HEK293T (cell line): Measurements from ENCODE around the gene UBN1.

Experiments
- CTCF ChIA-PET: fragments of 350-600 bp; formaldehyde crosslinking; extraction: SDS; loops from one replicate; lab custom pipeline; 2021; ENCODE audit warnings: antibody characterized with exemption, inconsistent platforms; lab: Yijun Ruan, JAX
- POLR2A ChIA-PET: fragments of 350-600 bp; formaldehyde crosslinking; extraction: SDS; loops from one replicate; lab custom pipeline; 2020; ENCODE audit warnings: antibody characterized with exemption, inconsistent platforms; lab: Yijun Ruan, JAX
- DNase-seq: peaks from one replicate; pipeline ENCODE4 v3.0.0; 2012; ENCODE audit warnings: mixed read lengths; ENCODE audit errors: extremely low spot score
- ARNT ChIP-seq: fragments of 450-650 bp; IDR thresholded peaks from 2 replicates; pipeline ENCODE4 v1.6.1; 2017; ENCODE audit warnings: mild to moderate bottlenecking
- BHLHE40 ChIP-seq: fragments of 450-650 bp; IDR thresholded peaks from 2 replicates; pipeline ENCODE4 v1.6.1; 2016; ENCODE audit warnings: mild to moderate bottlenecking, moderate library complexity, borderline replicate concordance
- CTBP1 ChIP-seq: fragments of 450-650 bp; IDR thresholded peaks from 2 replicates; pipeline ENCODE4 v1.6.1; 2016; ENCODE audit warnings: borderline replicate concordance
- ELF4 ChIP-seq: fragments of 450-650 bp; IDR thresholded peaks from 2 replicates; pipeline ENCODE4 v1.6.1; 2017; ENCODE audit warnings: antibody characterized with exemption
- FOXA1 ChIP-seq: fragments of 450-650 bp; IDR thresholded peaks from 2 replicates; pipeline ENCODE4 v1.6.1; 2016; ENCODE audit warnings: mild to moderate bottlenecking
- FOXK2 ChIP-seq: fragments of 450-650 bp; IDR thresholded peaks from 2 replicates; pipeline ENCODE4 v1.6.1; 2016; ENCODE audit warnings: mild to moderate bottlenecking
- FOXM1 ChIP-seq: fragments of 450-650 bp; IDR thresholded peaks from 2 replicates; pipeline ENCODE4 v1.6.1; 2017; ENCODE audit warnings: mild to moderate bottlenecking, borderline replicate concordance
- HDGF ChIP-seq: fragments of 450-650 bp; IDR thresholded peaks from 2 replicates; pipeline ENCODE4 v1.6.1; 2017; ENCODE audit warnings: antibody characterized with exemption, borderline replicate concordance
- L3MBTL2 ChIP-seq: fragments of 450-650 bp; conservative IDR thresholded peaks from 2 replicates; pipeline ENCODE4 v1.6.1; 2016; ENCODE audit warnings: mild to moderate bottlenecking
- LEF1 ChIP-seq: fragments of 450-650 bp; IDR thresholded peaks from 2 replicates; pipeline ENCODE4 v1.6.1; 2017; ENCODE audit warnings: mild to moderate bottlenecking, borderline replicate concordance
- NFRKB ChIP-seq: fragments of 450-650 bp; IDR thresholded peaks from 2 replicates; pipeline ENCODE4 v1.6.1; 2016; ENCODE audit warnings: mild to moderate bottlenecking, moderate library complexity
- SP1 ChIP-seq: fragments of 450-650 bp; IDR thresholded peaks from 2 replicates; pipeline ENCODE4 v1.6.1; 2017
- SUZ12 ChIP-seq: fragments of 450-650 bp; IDR thresholded peaks from 2 replicates; pipeline ENCODE4 v1.6.1; 2016; ENCODE audit warnings: mild to moderate bottlenecking
- TARDBP ChIP-seq: fragments of 450-650 bp; IDR thresholded peaks from 2 replicates; pipeline ENCODE4 v1.6.1; 2016
- ZNF384 ChIP-seq: fragments of 450-650 bp; IDR thresholded peaks from 2 replicates; pipeline ENCODE4 v1.6.1; 2016
- TF ChIP-seq, protein P1 (sequence below): fragments of 450-650 bp; IDR thresholded peaks from 2 replicates; pipeline ENCODE4 v1.6.1; 2016

The UBN1 gene

DNA sequence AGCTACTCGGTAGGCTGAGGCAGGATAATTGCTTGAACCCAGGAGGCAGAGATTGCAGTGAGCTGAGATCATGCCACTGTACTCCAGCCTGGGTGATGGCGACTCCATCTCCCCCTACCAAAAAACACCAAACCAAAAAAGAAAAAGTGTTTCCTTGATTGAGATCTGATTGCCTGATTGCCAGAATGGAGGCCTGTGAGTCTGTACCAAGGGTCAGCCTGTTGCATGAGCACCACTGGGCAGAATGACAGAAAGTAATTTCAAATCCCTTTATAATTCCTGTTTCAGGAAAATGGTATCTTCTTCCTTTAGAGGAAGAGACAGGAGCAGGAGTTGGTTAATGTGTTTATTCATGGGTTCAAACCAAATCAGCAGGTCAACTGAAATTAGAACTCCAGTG is 8.5 kb downstream of the UBN1 start:
- POLR2A ChIA-PET: no interaction called here
- CTCF ChIA-PET: no interaction called here
- DNase-seq: no peak
- TF ChIP-seq ZNF384: no peak

DNA sequence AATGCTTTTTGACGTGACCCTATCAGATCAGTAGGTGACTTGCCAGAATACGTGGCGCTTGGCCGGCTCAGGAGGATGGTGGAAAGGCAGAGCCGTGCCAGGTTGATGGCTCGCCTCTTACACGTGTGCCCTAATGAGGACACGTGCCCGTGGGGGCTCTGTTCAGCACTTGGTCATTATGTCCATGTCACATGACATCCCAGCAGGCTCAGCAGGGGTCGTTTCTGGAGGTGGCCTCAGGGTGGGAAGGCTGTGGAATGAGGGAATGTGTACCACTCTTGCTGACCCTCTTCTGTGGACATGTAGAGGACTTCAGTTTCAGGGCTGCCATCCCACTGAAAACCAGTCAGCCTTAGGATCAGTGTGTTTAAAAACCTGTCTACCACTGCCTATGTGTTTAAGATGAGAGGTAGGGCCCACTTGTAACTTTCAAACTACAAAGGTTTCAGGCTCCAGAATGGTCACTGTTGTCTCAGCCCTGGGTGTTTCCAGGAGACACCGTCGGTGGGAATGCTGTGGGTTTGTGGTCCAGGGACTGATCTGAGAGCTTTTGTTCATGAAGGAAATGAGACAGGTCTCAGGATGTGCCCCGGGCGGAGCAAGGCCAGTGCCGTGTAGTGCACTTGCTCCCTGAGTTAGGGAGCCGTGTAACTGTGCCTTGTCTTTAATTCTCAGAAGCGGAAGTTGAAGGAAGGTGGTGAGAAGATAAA is 12.1 kb downstream of the UBN1 start:
- POLR2A ChIA-PET: no interaction called here
- no peak for TF ChIP-seq TARDBP
- TF ChIP-seq FOXM1: no peak
- TF ChIP-seq SUZ12: no peak
- TF ChIP-seq ZNF384: no peak
- no peak for TF ChIP-seq ARNT
- no peak for TF ChIP-seq ELF4
- TF ChIP-seq L3MBTL2: no peak
- TF ChIP-seq LEF1: no peak
- TF ChIP-seq BHLHE40: no peak
- TF ChIP-seq HDGF: no peak
- TF ChIP-seq, protein P1, sequence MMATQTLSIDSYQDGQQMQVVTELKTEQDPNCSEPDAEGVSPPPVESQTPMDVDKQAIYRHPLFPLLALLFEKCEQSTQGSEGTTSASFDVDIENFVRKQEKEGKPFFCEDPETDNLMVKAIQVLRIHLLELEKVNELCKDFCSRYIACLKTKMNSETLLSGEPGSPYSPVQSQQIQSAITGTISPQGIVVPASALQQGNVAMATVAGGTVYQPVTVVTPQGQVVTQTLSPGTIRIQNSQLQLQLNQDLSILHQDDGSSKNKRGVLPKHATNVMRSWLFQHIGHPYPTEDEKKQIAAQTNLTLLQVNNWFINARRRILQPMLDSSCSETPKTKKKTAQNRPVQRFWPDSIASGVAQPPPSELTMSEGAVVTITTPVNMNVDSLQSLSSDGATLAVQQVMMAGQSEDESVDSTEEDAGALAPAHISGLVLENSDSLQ: no peak
- no peak for TF ChIP-seq CTBP1
- TF ChIP-seq FOXA1: no peak
- TF ChIP-seq FOXK2: no peak
- TF ChIP-seq NFRKB: no peak
- TF ChIP-seq SP1: no peak
- CTCF ChIA-PET: no interaction called here
- no peak for DNase-seq

DNA sequence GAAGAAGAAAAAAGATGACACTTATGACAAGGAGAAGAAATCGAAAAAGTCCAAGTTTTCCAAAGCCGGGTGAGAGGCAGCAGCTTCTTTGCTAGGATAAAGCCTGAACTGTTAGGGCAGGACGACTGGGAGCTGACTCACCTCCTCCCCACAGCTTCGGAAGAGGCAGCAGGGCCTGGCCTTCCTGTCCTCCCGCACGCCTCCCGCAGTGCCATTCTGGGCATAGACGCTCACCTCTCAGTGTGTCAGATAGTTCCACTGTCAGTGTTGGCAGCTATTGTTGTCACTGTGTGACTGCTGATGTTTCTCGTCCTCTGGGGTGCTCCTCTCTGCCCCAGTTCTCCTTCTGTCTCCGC is 12.6 kb downstream of the UBN1 start:
- TF ChIP-seq, protein P1: no peak
- TF ChIP-seq FOXK2 (no peak), ARNT (no peak), CTBP1 (no peak)
- POLR2A ChIA-PET: no interaction called here
- CTCF ChIA-PET: no interaction called here
- no peak for DNase-seq

GRCh38 chr16:4860727-4861342 is 13.6 kb downstream of the UBN1 start:
- ChIA-PET POLR2A (no interaction called here), CTCF (no interaction called here)
- no peak for DNase-seq
- TF ChIP-seq ELF4: no peak
- TF ChIP-seq LEF1: no peak
- no peak for TF ChIP-seq SUZ12
- TF ChIP-seq FOXK2: no peak
- TF ChIP-seq L3MBTL2: no peak
- TF ChIP-seq NFRKB: no peak
- TF ChIP-seq FOXA1: no peak
- no peak for TF ChIP-seq FOXM1
- TF ChIP-seq ARNT: no peak
- TF ChIP-seq, protein P1: no peak
- no peak for TF ChIP-seq ZNF384
- no peak for TF ChIP-seq BHLHE40
- no peak for TF ChIP-seq TARDBP
- no peak for TF ChIP-seq CTBP1
- TF ChIP-seq HDGF: no peak
- TF ChIP-seq SP1: no peak

DNA sequence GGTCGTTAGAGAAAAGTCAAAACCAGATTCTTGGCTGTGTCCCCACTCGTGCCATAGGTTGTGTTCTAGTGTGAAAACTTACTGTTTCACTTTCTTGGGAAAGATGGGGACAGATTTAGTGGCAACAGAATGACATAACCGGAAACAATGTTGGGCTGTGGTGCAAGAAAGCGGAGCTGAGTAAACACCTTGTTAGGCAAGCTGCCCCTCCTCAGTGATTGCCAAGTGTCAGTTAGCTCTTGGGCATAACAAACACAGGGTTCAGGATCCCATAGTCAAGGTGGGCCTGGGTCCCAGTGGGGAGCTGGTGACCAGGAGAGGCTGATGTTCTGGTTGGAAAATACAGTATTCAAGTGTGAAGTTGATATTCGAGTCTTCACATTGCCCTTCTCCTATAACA is 15.4 kb downstream of the UBN1 start:
- TF ChIP-seq NFRKB: no peak
- no peak for TF ChIP-seq ARNT
- TF ChIP-seq, protein P1: no peak
- TF ChIP-seq TARDBP: no peak
- TF ChIP-seq HDGF: no peak
- TF ChIP-seq FOXK2: no peak
- TF ChIP-seq SUZ12: no peak
- no peak for TF ChIP-seq LEF1
- no peak for TF ChIP-seq ZNF384
- POLR2A ChIA-PET: no interaction called here
- CTCF ChIA-PET: no interaction called here
- DNase-seq: no peak

DNA sequence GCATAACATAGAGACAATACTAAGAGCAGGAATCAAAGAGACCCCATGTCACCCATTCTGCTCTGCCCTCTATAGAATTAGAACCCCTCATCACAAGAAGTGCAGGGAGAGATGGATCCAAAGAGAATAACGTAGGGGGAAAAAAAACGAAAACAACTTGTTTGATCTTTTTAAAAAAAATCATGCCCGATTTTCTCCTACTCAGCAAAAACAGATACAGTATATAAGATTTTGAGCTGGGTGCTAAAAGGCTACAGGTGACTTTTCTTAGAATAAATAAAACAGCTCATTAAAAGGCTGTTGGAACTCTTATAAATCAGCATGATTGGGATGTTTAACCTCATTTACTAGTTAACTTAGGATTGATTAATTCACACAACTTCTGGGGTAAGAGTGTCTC is 17.4 kb downstream of the UBN1 start:
- CTCF ChIA-PET: no interaction called here
- no peak for TF ChIP-seq FOXM1
- no peak for TF ChIP-seq FOXA1
- no peak for TF ChIP-seq LEF1
- no peak for TF ChIP-seq L3MBTL2
- no peak for TF ChIP-seq SP1
- no peak for TF ChIP-seq TARDBP
- TF ChIP-seq FOXK2: no peak
- no peak for TF ChIP-seq ELF4
- DNase-seq: no peak
- POLR2A ChIA-PET: no interaction called here
